Measurements from ENCODE around the gene ATG4B. TPM values are rescaled to one million over a fixed set of nuclear protein-coding genes. Genes with fewer than 3 reads are reported as not detected.

Gene ATG4B
- total RNA-seq, 1 donor from 2014 or later, result 124 TPM

DNA sequence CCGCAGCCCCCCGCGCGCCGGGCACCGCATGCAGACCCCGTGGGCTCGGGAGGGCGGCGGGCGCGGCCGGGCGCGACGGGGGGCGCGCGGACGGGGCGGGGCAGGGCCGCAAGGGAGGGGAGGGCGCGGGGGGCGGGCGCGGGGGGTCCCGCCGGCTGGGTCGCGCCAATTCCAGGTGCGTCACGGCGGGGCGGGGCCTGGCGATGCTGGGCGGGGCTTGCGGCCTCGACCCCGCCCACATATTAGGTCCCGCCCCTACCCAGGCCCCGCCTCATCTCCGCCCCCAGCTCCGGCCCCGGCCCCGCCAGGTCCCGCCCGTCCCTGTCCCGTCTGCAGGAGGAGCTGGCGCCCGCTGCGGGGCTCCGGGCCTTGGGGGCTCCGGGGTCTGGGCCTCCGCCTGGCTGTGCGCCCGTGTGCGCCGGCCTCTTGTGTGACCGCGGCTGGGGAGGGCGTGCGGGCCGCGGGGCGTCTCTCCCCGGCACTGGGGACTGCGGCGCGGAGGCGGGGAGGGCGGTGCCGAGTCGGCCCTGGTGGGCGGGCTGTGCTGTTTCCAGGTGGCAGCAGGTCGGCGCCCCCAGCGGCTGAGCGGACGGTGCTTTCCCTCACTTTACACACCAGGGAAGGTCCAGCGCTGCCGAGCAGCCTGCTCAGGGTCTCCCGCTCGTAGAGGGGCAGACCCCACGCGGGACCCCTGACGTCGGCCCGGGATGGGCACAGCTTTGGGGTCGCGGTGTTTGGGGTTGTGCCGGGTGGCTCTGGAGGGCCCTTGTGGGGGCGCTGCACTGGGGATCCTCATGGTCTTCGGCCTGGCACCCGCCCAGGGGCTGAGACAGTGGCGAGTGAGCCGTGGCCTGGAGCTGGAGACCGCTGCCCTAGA, 64.9 kb downstream of the ATG4B start:
- Mint-ChIP-seq H3K27ac (ENCODE audit: unreplicated experiment) (no peak overlapping the region), H3K4me1 (ENCODE audit: unreplicated experiment) (peaks cover 4% of the 10 kb centered on the region), H3K4me3 (ENCODE audit: unreplicated experiment) (peak overlapping the region; percentile 90), H3K9me3 (ENCODE audit: unreplicated experiment) (no peaks in the 10 kb centered on the region), H3K27me3 (ENCODE audit: unreplicated experiment) (peaks cover 12% of the 10 kb centered on the region), H3K36me3 (ENCODE audit: low read depth, unreplicated experiment) (peaks cover 16% of the 10 kb centered on the region)
- TF ChIP-seq, protein P1, sequence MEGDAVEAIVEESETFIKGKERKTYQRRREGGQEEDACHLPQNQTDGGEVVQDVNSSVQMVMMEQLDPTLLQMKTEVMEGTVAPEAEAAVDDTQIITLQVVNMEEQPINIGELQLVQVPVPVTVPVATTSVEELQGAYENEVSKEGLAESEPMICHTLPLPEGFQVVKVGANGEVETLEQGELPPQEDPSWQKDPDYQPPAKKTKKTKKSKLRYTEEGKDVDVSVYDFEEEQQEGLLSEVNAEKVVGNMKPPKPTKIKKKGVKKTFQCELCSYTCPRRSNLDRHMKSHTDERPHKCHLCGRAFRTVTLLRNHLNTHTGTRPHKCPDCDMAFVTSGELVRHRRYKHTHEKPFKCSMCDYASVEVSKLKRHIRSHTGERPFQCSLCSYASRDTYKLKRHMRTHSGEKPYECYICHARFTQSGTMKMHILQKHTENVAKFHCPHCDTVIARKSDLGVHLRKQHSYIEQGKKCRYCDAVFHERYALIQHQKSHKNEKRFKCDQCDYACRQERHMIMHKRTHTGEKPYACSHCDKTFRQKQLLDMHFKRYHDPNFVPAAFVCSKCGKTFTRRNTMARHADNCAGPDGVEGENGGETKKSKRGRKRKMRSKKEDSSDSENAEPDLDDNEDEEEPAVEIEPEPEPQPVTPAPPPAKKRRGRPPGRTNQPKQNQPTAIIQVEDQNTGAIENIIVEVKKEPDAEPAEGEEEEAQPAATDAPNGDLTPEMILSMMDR (IDR thresholded peaks at IDR 0.05; ENCODE audit: unreplicated experiment), result peak; percentile 42
- peak; percentile 89 for DNase-seq (ENCODE audit: low spot score)

DNA sequence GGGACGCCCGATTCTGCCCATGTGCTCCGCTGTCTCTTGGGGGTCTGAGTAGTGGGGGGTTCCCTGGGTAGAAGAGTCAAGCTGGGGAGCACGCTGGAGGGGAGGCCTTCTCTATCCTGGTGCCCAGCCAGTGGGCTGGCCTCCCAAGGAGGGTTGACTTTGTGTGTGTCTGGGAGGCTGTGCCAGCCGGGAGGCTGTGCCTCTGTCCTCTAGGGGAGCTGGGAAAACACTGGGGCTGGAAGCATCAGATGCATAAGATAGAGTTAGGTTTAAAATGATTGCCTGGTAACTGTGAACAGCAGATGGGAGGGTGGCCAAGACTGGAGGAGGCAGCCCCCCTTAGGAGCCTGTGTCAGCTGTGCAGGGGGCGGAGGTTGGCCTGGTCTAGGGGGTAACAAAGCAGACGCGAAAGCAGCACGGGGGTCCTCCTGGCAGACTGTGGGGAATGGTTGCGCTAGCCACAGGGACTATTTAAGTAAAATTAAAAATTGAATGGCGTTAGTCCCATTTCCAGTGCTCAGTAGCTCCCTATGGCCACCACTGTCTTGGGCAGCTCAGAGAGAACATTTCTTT, 65.6 kb downstream of the ATG4B start:
- DNase-seq (ENCODE audit: low spot score), result no peak
- peaks cover 16% of the 10 kb centered on the region for H3K36me3 Mint-ChIP-seq (ENCODE audit: low read depth, unreplicated experiment)
- H3K27me3 Mint-ChIP-seq (ENCODE audit: unreplicated experiment), result peaks cover 12% of the 10 kb centered on the region
- H3K4me1 Mint-ChIP-seq (ENCODE audit: unreplicated experiment), result peaks cover 4% of the 10 kb centered on the region
- TF ChIP-seq, protein P1 (IDR thresholded peaks at IDR 0.05; ENCODE audit: unreplicated experiment), result no peak
- peak overlapping the region; percentile 90 for H3K4me3 Mint-ChIP-seq (ENCODE audit: unreplicated experiment)
- H3K27ac Mint-ChIP-seq (ENCODE audit: unreplicated experiment), result no peak overlapping the region
- no peaks in the 10 kb centered on the region for H3K9me3 Mint-ChIP-seq (ENCODE audit: unreplicated experiment)

DNA sequence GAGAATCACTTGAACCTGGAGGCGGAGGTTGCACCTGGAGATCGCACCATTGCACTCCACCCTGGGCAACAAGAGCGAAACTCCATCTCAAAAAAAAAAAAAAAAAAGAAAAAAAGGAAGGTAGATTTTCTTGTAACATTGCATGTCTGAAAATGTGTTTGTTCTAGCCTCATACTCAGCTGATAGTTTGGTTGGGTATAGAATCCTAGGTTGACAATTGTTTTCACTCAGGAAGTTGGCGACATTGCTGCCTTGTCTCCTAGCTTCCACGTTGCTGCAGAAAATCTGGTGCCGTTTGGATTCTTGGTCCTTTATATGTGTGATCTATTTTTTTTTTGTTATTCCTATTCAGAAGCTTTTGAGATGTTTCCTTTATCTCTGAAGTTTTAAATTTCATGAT, 69.0 kb downstream of the ATG4B start:
- no peaks in the 10 kb centered on the region for H3K9me3 Mint-ChIP-seq (ENCODE audit: unreplicated experiment)
- peaks cover 7% of the 10 kb centered on the region for H3K27me3 Mint-ChIP-seq (ENCODE audit: unreplicated experiment)
- no peak overlapping the region for H3K4me3 Mint-ChIP-seq (ENCODE audit: unreplicated experiment)
- H3K36me3 Mint-ChIP-seq (ENCODE audit: low read depth, unreplicated experiment), result peaks cover 30% of the 10 kb centered on the region
- no peak for DNase-seq (ENCODE audit: low spot score)
- H3K4me1 Mint-ChIP-seq (ENCODE audit: unreplicated experiment), result peaks cover 4% of the 10 kb centered on the region
- TF ChIP-seq, protein P1 (IDR thresholded peaks at IDR 0.05; ENCODE audit: unreplicated experiment), result no peak
- H3K27ac Mint-ChIP-seq (ENCODE audit: unreplicated experiment), result no peak overlapping the region

DNA sequence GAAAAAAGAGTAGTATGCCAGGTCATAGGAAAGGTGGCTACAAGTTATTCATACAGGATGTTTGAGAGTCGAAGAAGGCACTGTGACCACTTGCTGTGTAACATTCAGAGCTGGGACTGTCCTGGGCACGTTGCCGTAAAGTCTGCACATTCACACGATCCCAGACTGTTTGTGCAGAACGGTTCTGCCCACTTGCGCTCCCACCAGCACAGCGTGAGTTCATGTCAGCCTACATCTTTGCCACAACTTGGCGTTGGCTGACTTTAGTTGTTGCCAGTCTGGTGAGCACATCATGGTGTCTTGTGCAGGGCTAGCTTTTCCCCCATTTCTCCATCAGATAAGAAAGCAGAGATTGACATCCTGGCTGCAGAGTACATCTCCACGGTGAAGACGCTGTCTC, 71.4 kb downstream of the ATG4B start:
- Mint-ChIP-seq H3K9me3 (ENCODE audit: unreplicated experiment) (no peaks in the 10 kb centered on the region), H3K4me1 (ENCODE audit: unreplicated experiment) (no peaks in the 10 kb centered on the region), H3K27me3 (ENCODE audit: unreplicated experiment) (no peaks in the 10 kb centered on the region), H3K27ac (ENCODE audit: unreplicated experiment) (no peak overlapping the region), H3K4me3 (ENCODE audit: unreplicated experiment) (peak overlapping the region; percentile 56), H3K36me3 (ENCODE audit: low read depth, unreplicated experiment) (peaks cover 31% of the 10 kb centered on the region)
- TF ChIP-seq, protein P1 (IDR thresholded peaks at IDR 0.05; ENCODE audit: unreplicated experiment), result no peak
- DNase-seq (ENCODE audit: low spot score), result no peak

DNA sequence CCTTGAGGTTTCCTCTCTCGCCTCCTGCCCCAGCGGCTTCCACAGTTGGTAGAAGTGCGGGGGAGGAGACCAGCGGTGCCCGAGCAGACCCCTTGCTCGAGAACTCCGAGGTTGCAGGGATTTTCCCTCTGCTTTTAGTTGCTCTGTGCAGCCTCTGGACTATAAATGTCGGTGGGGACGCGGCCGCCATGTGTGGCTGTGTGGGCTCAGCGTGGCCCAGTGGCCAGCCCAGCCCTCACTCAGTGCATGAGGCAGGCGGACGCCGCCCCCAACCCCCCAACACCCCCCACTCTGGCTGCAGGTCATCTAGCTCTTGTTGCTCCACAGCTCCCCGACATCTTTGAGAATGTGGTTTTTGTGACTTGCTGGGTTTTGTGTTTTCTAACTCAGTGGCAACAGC, 81.6 kb downstream of the ATG4B start:
- no peak for DNase-seq (ENCODE audit: low spot score)
- TF ChIP-seq, protein P1 (IDR thresholded peaks at IDR 0.05; ENCODE audit: unreplicated experiment), result no peak
- Mint-ChIP-seq H3K4me3 (ENCODE audit: unreplicated experiment) (no peak overlapping the region), H3K27ac (ENCODE audit: unreplicated experiment) (no peak overlapping the region), H3K9me3 (ENCODE audit: unreplicated experiment) (peaks cover 4% of the 10 kb centered on the region), H3K36me3 (ENCODE audit: low read depth, unreplicated experiment) (peaks cover 47% of the 10 kb centered on the region), H3K4me1 (ENCODE audit: unreplicated experiment) (peaks cover 9% of the 10 kb centered on the region), H3K27me3 (ENCODE audit: unreplicated experiment) (peaks cover 5% of the 10 kb centered on the region)

All from endothelial cell (in vitro differentiated cells).